DMS79 treated with DMSO at 0.1 percent for 48 hours (cell line): ENCODE data around the gene ZBTB18.

Experiments used
- DNase-seq: peaks from one replicate; lab custom pipeline; 2025; lab: John Stamatoyannopoulos, UW

The ZBTB18 gene

GRCh38 chr1:244063498-244063897 is 12.4 kb downstream of the ZBTB18 start:
- DNase-seq = no peak

GRCh38 chr1:244064621-244065020 is 13.5 kb downstream of the ZBTB18 start:
- DNase-seq = no peak

GRCh38 chr1:244065063-244065793 is 14.1 kb downstream of the ZBTB18 start:
- no peak for DNase-seq

GRCh38 chr1:244065960-244066388 is 14.9 kb downstream of the ZBTB18 start:
- DNase-seq = no peak

- no peak for DNase-seq
Measured at GRCh38 chr1:244066954-244067716, 16.1 kb downstream of the ZBTB18 start.

GRCh38 chr1:244067893-244068292 is 16.8 kb downstream of the ZBTB18 start:
- no peak for DNase-seq

GRCh38 chr1:244068567-244068966 is 17.5 kb downstream of the ZBTB18 start:
- no peak for DNase-seq

- DNase-seq = no peak
Measured at GRCh38 chr1:244069326-244069898, 18.3 kb downstream of the ZBTB18 start.

- DNase-seq = no peak
Measured at GRCh38 chr1:244074559-244075171, 23.6 kb downstream of the ZBTB18 start.

GRCh38 chr1:244075247-244075722 is 24.2 kb downstream of the ZBTB18 start:
- no peak for DNase-seq

GRCh38 chr1:244076740-244077139 is 25.7 kb downstream of the ZBTB18 start:
- no peak for DNase-seq

- peak; percentile 14 for DNase-seq
Measured at GRCh38 chr1:244077473-244078220, 26.6 kb downstream of the ZBTB18 start.

GRCh38 chr1:244080343-244080929 is 29.4 kb downstream of the ZBTB18 start:
- DNase-seq = no peak

- no peak for DNase-seq
Measured at GRCh38 chr1:244082969-244083368, 31.9 kb downstream of the ZBTB18 start.

GRCh38 chr1:244083383-244083943 is 32.4 kb downstream of the ZBTB18 start:
- no peak for DNase-seq

- DNase-seq = no peak
Measured at GRCh38 chr1:244084763-244085162, 33.7 kb downstream of the ZBTB18 start.

GRCh38 chr1:244085891-244086290 is 34.8 kb downstream of the ZBTB18 start:
- no peak for DNase-seq

GRCh38 chr1:244087021-244087560 is 36.0 kb downstream of the ZBTB18 start:
- DNase-seq = no peak

- no peak for DNase-seq
Measured at GRCh38 chr1:244087611-244088010, 36.5 kb downstream of the ZBTB18 start.

GRCh38 chr1:244088161-244088560 is 37.1 kb downstream of the ZBTB18 start:
- DNase-seq = no peak

GRCh38 chr1:244089561-244089960 is 38.5 kb downstream of the ZBTB18 start:
- DNase-seq = no peak
